Uterus (tissue), 2 donors: ENCODE measurements around the gene PRXL2C.

ENCODE experiments used
- CTCF ChIP-seq, 4 experiments: fragments of 200-600 bp in 2 of 4; fragments of 450-650 bp in 2 of 4; sonication (generic) in 2 of 4; IDR thresholded peaks; one replicate each; pipeline ENCODE4 v1.5.1; 2016 to 2019; ENCODE audit warnings: antibody characterized with exemption in 4 of 4, mild to moderate bottlenecking in 2 of 4, moderate library complexity in 1 of 4
- POLR2A ChIP-seq, 2 donors: fragments of 450-650 bp; IDR thresholded peaks; one replicate each; pipeline ENCODE4 v1.6.1; 2016; ENCODE audit warnings: antibody characterized with exemption in 2 of 2, mild to moderate bottlenecking in 1 of 2, moderate library complexity in 1 of 2

- TF ChIP-seq POLR2A (IDR thresholded peaks at IDR 0.05) (no peak), CTCF (IDR thresholded peaks at IDR 0.05) (no peak)
Measured at GRCh38 chr9:96636368-96636767, 18.7 kb downstream of the PRXL2C start.
